ENCODE data around the gene TRIM69. TPM values are rescaled to one million over a fixed set of nuclear protein-coding genes. Genes with fewer than 3 reads are reported as not detected.
"Not testable (repeated sequence)": the region's sequence is repeated elsewhere in the genome, so short reads cannot be mapped to it uniquely, and the experiment has no call there.

The TRIM69 gene
- total RNA-seq: 10 to 100 TPM; 15.7 to 16.4 TPM
- long read RNA-seq, transcript TRIM69-207 (2 exons, 3,190 nt): major isoform, 23 of 24 reads
- long read RNA-seq, partial matches to known transcripts: 0 of 24 reads
- long read RNA-seq, other reads (novel, unspliced or antisense): 1 of 24 reads

GRCh38 chr15:44736181-44736765 lies at the start of gene TRIM69:
Gene TRIM69 (plus strand): TSS chr15:44736528. CDS start chr15:44736705, 177 bp downstream.
- intact Hi-C loops (cut with DNase I, micrococcal nuclease): loop anchor here (5.0 to 10.0 kb wide), 2 partner anchors 74 to 151 kb away; partner anchors contain the start of gene SPG11 (in 2 of the 2)
- ATAC-seq (no peak), DNase-seq (no peak)

- intact Hi-C loops (cut with DNase I, micrococcal nuclease); ATAC-seq; DNase-seq: not testable (repeated sequence)
These were observed 47.0 kb upstream of the TRIM69 start for GRCh38 chr15:44689318-44689717.

- intact Hi-C loops (cut with DNase I, micrococcal nuclease): not testable (repeated sequence)
These were observed 46.1 kb upstream of the TRIM69 start for GRCh38 chr15:44690245-44690644.

GRCh38 chr15:44692659-44693058 lies 43.7 kb upstream of the TRIM69 start:
- intact Hi-C loops (cut with DNase I, micrococcal nuclease): no loop called here
- ATAC-seq: no peak
- no peak for DNase-seq

More at GRCh38 chr15:44690245-44690644, 46.1 kb upstream of the TRIM69 start:
- ATAC-seq, DNase-seq: not testable (repeated sequence)

GRCh38 chr15:44694416-44694815 lies 41.9 kb upstream of the TRIM69 start:
- intact Hi-C loops (cut with DNase I, micrococcal nuclease): no loop called here
- DNase-seq: no peak
- no peak for ATAC-seq

GRCh38 chr15:44695294-44695693 lies 41.0 kb upstream of the TRIM69 start:
- ATAC-seq: no peak
- intact Hi-C loops (cut with DNase I, micrococcal nuclease): no loop called here
- no peak for DNase-seq

- intact Hi-C loops (cut with DNase I, micrococcal nuclease): no loop called here
- ATAC-seq: no peak
- no peak for DNase-seq
These were observed 39.3 kb upstream of the TRIM69 start for GRCh38 chr15:44697014-44697413.

GRCh38 chr15:44698641-44699040 lies 37.7 kb upstream of the TRIM69 start:
- intact Hi-C loops (cut with DNase I, micrococcal nuclease): no loop called here
- ATAC-seq (no peak), DNase-seq (no peak)

- ATAC-seq: not testable (repeated sequence)
These were observed 35.7 kb upstream of the TRIM69 start for GRCh38 chr15:44700676-44701075.

GRCh38 chr15:44705986-44706385 lies 30.3 kb upstream of the TRIM69 start:
- peak; percentile 17 for ATAC-seq
- intact Hi-C loops (cut with DNase I, micrococcal nuclease): no loop called here
- DNase-seq: no peak

More at GRCh38 chr15:44700676-44701075, 35.7 kb upstream of the TRIM69 start:
- intact Hi-C loops (cut with DNase I, micrococcal nuclease); DNase-seq: not testable (repeated sequence)

GRCh38 chr15:44706401-44706800 lies 29.9 kb upstream of the TRIM69 start:
- ATAC-seq: no peak
- DNase-seq: no peak
- intact Hi-C loops (cut with DNase I, micrococcal nuclease): no loop called here

- intact Hi-C loops (cut with DNase I, micrococcal nuclease): no loop called here
- peak; percentile 64 for ATAC-seq
- DNase-seq: peak; percentile 77 to 89
These were observed 29.2 kb upstream of the TRIM69 start for GRCh38 chr15:44706946-44707636.

GRCh38 chr15:44710236-44711095 lies 25.9 kb upstream of the TRIM69 start:
- intact Hi-C loops (cut with DNase I, micrococcal nuclease): no loop called here
- no peak for ATAC-seq
- peak; percentile 53 to 62 for DNase-seq

GRCh38 chr15:44711096-44711742 lies 25.1 kb upstream of the TRIM69 start, which contains the start of the genes B2M and PATL2:
Gene B2M (plus strand): TSS chr15:44711517. CDS start chr15:44711547, 30 bp downstream.
Gene PATL2 (minus strand): TSS chr15:44711323. CDS start chr15:44676490, 34,833 bp downstream.
- peak; percentile 95 to 96 for DNase-seq
- intact Hi-C loops (cut with DNase I, micrococcal nuclease): no loop called here
- ATAC-seq: peak; percentile 79

GRCh38 chr15:44711743-44712345 lies 24.5 kb upstream of the TRIM69 start:
- DNase-seq: peak in 1 of 2 donors; percentile 73
- peak; percentile 47 for ATAC-seq
- intact Hi-C loops (cut with DNase I, micrococcal nuclease): no loop called here

GRCh38 chr15:44712346-44713005 lies 23.9 kb upstream of the TRIM69 start:
- intact Hi-C loops (cut with DNase I, micrococcal nuclease): no loop called here
- DNase-seq (peak; percentile 80 to 88), ATAC-seq (peak; percentile 67)

Data from left colon (tissue), 2 donors.